NB4 (cell line): Measurements from ENCODE around the gene ACSL3.
"Not testable (repeated sequence)": the region's sequence is repeated elsewhere in the genome, so short reads cannot be mapped to it uniquely, and the experiment has no call there.

ENCODE experiments used
- POLR2A ChIP-seq: IDR thresholded peaks from 2 replicates; pipeline ENCODE4 v1.6.1; 2011; ENCODE audit warnings: mild to moderate bottlenecking; ENCODE audit not compliant: insufficient read length; ENCODE audit errors: extremely low read depth
- TF ChIP-seq, protein P1 (sequence below): IDR thresholded peaks from one replicate; pipeline ENCODE4 v1.5.1; 2012; ENCODE audit warnings: low read depth, low read length

DNA sequence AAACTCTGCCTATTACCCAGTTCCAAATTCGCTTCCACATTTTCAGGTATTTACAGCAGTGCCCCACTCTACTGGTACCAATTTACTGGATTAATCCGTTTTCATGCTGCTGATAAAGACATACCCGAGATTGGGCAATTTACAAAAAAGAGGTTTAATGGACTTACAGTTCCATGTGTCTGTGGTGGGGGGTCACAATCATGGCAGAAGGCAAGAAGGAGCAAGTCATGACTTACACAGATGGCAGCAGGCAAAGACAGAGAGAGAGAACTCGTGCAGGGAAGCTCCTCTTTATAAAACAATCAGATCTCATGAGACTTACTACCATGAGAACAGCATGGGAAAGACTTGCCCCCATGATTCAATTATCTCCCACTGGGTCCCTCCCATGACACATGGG is 129.4 kb downstream of the ACSL3 start:
- TF ChIP-seq, protein P1, sequence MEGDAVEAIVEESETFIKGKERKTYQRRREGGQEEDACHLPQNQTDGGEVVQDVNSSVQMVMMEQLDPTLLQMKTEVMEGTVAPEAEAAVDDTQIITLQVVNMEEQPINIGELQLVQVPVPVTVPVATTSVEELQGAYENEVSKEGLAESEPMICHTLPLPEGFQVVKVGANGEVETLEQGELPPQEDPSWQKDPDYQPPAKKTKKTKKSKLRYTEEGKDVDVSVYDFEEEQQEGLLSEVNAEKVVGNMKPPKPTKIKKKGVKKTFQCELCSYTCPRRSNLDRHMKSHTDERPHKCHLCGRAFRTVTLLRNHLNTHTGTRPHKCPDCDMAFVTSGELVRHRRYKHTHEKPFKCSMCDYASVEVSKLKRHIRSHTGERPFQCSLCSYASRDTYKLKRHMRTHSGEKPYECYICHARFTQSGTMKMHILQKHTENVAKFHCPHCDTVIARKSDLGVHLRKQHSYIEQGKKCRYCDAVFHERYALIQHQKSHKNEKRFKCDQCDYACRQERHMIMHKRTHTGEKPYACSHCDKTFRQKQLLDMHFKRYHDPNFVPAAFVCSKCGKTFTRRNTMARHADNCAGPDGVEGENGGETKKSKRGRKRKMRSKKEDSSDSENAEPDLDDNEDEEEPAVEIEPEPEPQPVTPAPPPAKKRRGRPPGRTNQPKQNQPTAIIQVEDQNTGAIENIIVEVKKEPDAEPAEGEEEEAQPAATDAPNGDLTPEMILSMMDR: not testable (repeated sequence)
- TF ChIP-seq POLR2A: not testable (repeated sequence)
